Loucy (cell line): ENCODE results near the gene CTU2.

Experiments used
- H2AFZ ChIP-seq: fragments of 200-600 bp; sonication (generic); 2 replicates; pipeline ENCODE4 v1.6.0; 2016; ENCODE audit warnings: antibody characterized with exemption, mild to moderate bottlenecking, low read length, moderate library complexity
- H3F3A ChIP-seq: fragments of 200-600 bp; 2 replicates; pipeline ENCODE4 v1.6.0; 2016; ENCODE audit warnings: antibody characterized with exemption, low read depth, mild to moderate bottlenecking
- H3K27me3 ChIP-seq: fragments of 200-600 bp; sonication (generic); 2 replicates; pipeline ENCODE4 v1.6.1; 2014; ENCODE audit warnings: low read length, mild to moderate bottlenecking; ENCODE audit not compliant: insufficient read depth, poor library complexity, severe bottlenecking
- H3K36me3 ChIP-seq: fragments of 200-600 bp; sonication (generic); 2 replicates; pipeline ENCODE4 v1.6.1; 2016; ENCODE audit warnings: low read length; ENCODE audit not compliant: insufficient read depth
- H3K4me1 ChIP-seq: fragments of 200-600 bp; sonication (generic); 2 replicates; pipeline ENCODE4 v1.5.1; 2014; ENCODE audit warnings: low read length, mild to moderate bottlenecking; ENCODE audit not compliant: insufficient read depth, poor library complexity, severe bottlenecking
- H3K4me2 ChIP-seq: fragments of 200-600 bp; sonication (generic); 2 replicates; pipeline ENCODE4 v1.6.0; 2014; ENCODE audit warnings: antibody characterized with exemption, low read length, low read depth, mild to moderate bottlenecking; ENCODE audit not compliant: poor library complexity, severe bottlenecking
- H3K4me3 ChIP-seq: fragments of 200-600 bp; sonication (generic); 2 replicates; pipeline ENCODE4 v1.5.1; 2014; ENCODE audit warnings: low read length, mild to moderate bottlenecking, mixed read lengths; ENCODE audit not compliant: poor library complexity, severe bottlenecking
- H3K79me2 ChIP-seq: fragments of 200-600 bp; sonication (generic); 2 replicates; pipeline ENCODE4 v1.6.1; 2014; ENCODE audit warnings: low read length; ENCODE audit not compliant: insufficient read depth
- H3K9ac ChIP-seq: fragments of 200-600 bp; sonication (generic); 2 replicates; pipeline ENCODE4 v1.6.0; 2014; ENCODE audit warnings: mild to moderate bottlenecking, low read depth, low read length, moderate library complexity; ENCODE audit not compliant: poor library complexity, severe bottlenecking
- H3K9me2 ChIP-seq: fragments of 200-600 bp; sonication (generic); replicated peaks from 2 replicates; pipeline ENCODE4 v1.6.1; 2016; ENCODE audit warnings: low read depth, low read length, mixed read lengths
- H3K9me3 ChIP-seq: fragments of 200-600 bp; sonication (generic); 2 replicates; pipeline ENCODE4 v1.6.1; 2014; ENCODE audit warnings: mild to moderate bottlenecking, antibody characterized with exemption, low read length, low read depth; ENCODE audit not compliant: insufficient read depth
- H4K20me1 ChIP-seq: fragments of 200-600 bp; sonication (generic); 2 replicates; pipeline ENCODE4 v1.6.0; 2014; ENCODE audit warnings: antibody characterized with exemption, low read length, mild to moderate bottlenecking; ENCODE audit not compliant: insufficient read depth, poor library complexity, severe bottlenecking
- EZH2phosphoT487 ChIP-seq: fragments of 200-600 bp; IDR thresholded peaks from 2 replicates; pipeline ENCODE4 v1.6.1; 2018; ENCODE audit warnings: antibody characterized with exemption, mild to moderate bottlenecking, moderate library complexity, borderline replicate concordance
- TF ChIP-seq, protein P1 (sequence below): fragments of 200-600 bp; sonication (generic); conservative IDR thresholded peaks from 2 replicates; pipeline ENCODE4 v1.5.1; 2014; ENCODE audit warnings: mild to moderate bottlenecking, antibody characterized with exemption, low read length

The CTU2 gene

DNA sequence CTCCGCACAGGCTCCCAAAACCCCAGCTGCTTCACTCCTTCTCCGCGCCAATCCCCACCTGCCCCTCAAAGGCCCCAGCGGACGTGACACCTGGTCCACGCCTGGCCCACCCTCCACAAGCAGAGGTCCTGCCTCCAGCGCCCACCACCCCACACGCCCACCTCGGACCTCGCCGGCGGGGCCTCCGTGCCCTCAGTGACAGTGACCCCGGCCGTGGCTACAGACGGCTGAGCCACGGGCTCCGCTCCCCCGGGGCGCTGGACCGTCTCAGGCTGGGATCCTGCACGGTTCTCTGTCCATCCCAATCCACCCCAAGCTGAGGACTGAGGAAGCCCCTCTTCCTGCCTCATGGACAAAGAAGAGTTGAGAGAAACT, 53.7 kb downstream of the CTU2 start:
- H3K9ac ChIP-seq, result no peak overlapping the region
- H3K79me2 ChIP-seq, result peaks cover 49% of the 10 kb centered on the region; the same call in 1 of the 2 replicates
- H3K4me1 ChIP-seq, result no peaks in the 10 kb centered on the region
- no peaks in the 10 kb centered on the region for H3K9me3 ChIP-seq
- no peak overlapping the region for H3K4me2 ChIP-seq
- H2AFZ ChIP-seq, result no peak overlapping the region
- peaks cover 19% of the 10 kb centered on the region for H4K20me1 ChIP-seq
- no peaks in the 10 kb centered on the region for H3K27me3 ChIP-seq
- H3K9me2 ChIP-seq, result no peaks in the 10 kb centered on the region
- H3K36me3 ChIP-seq, result peaks cover 7% of the 10 kb centered on the region; the same call in 1 of the 2 replicates
- TF ChIP-seq EZH2phosphoT487, result no peak
- H3K4me3 ChIP-seq, result no peak overlapping the region
- no peaks in the 10 kb centered on the region for H3F3A ChIP-seq

DNA sequence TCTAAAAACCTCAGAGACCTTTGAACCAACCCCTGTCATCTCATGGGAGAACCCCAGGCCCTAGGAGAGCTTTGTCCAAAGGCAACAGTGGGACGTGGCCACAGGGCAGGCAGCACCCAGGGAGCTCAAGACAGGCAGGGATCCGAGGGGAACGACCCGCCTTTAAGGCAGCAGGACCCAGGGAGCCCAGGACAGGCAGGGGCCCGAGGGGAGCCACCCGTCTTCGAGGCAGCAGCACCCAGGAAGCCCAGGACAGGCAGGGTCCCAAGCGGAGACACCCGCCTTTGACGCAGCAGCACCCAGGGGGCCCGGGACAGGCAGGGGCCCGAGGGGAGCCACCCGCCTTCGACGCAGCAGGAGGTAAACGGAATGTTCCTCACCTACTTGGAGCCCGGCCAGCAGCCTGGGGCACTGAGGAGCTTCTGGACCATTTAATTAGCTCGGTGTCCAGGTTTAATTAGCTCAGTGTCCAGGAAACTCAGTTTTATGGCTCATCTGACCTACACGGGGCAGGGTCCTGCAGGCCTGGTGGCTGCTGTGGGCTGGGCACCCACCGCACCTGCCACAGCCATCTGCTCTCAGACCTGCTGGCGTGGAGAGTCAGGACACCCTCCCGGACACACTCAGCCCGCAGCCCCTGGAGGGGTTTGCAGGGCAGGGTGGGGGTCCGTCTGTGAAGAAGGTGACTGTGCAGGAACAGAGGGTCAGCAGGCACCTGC, 54.3 kb downstream of the CTU2 start:
- Histone ChIP-seq H3K36me3 (peaks cover 7% of the 10 kb centered on the region; the same call in 1 of the 2 replicates), H3K4me3 (no peak overlapping the region), H3K9me3 (no peaks in the 10 kb centered on the region), H3K79me2 (peaks cover 49% of the 10 kb centered on the region; the same call in 1 of the 2 replicates), H3K4me1 (no peaks in the 10 kb centered on the region), H3K9ac (no peak overlapping the region), H2AFZ (no peak overlapping the region), H3F3A (no peaks in the 10 kb centered on the region), H3K4me2 (no peak overlapping the region), H4K20me1 (peaks cover 20% of the 10 kb centered on the region), H3K9me2 (no peaks in the 10 kb centered on the region), H3K27me3 (no peaks in the 10 kb centered on the region)
- TF ChIP-seq EZH2phosphoT487, result no peak
- TF ChIP-seq, protein P1, sequence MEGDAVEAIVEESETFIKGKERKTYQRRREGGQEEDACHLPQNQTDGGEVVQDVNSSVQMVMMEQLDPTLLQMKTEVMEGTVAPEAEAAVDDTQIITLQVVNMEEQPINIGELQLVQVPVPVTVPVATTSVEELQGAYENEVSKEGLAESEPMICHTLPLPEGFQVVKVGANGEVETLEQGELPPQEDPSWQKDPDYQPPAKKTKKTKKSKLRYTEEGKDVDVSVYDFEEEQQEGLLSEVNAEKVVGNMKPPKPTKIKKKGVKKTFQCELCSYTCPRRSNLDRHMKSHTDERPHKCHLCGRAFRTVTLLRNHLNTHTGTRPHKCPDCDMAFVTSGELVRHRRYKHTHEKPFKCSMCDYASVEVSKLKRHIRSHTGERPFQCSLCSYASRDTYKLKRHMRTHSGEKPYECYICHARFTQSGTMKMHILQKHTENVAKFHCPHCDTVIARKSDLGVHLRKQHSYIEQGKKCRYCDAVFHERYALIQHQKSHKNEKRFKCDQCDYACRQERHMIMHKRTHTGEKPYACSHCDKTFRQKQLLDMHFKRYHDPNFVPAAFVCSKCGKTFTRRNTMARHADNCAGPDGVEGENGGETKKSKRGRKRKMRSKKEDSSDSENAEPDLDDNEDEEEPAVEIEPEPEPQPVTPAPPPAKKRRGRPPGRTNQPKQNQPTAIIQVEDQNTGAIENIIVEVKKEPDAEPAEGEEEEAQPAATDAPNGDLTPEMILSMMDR, result no peak

DNA sequence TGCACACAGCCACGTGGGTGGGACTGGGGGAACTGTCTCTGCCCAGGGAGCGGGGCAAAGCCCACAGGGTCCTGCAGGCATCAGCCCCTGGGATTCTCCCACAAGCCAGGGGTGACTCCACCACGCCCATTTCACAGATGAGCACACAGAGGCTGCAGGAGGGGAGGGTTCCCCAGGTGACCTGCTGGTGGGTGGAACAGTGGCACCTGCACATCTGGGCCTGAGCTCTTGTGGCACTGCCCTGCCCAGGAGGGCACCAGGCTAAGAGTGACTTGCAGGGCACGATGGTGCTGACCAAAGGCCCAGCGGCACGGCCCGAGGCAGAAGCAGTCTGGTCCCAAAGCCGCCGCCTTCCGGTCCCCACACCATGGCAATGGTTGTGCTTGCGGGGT, 54.8 kb downstream of the CTU2 start:
- H3K27me3 ChIP-seq, result no peaks in the 10 kb centered on the region

More for the DNA sequence above, 54.8 kb downstream of the CTU2 start:
- H3K9me3 ChIP-seq, result no peaks in the 10 kb centered on the region
- H2AFZ ChIP-seq, result no peak overlapping the region
- H3K36me3 ChIP-seq, result peaks cover 7% of the 10 kb centered on the region; the same call in 1 of the 2 replicates
- no peak for TF ChIP-seq EZH2phosphoT487
- TF ChIP-seq, protein P1, result no peak
- no peak overlapping the region for H3K9ac ChIP-seq
- no peaks in the 10 kb centered on the region for H3K4me1 ChIP-seq
- H3K9me2 ChIP-seq, result no peaks in the 10 kb centered on the region
- no peak overlapping the region for H3K4me3 ChIP-seq
- H4K20me1 ChIP-seq, result peaks cover 20% of the 10 kb centered on the region
- no peak overlapping the region for H3K4me2 ChIP-seq
- no peaks in the 10 kb centered on the region for H3F3A ChIP-seq
- H3K79me2 ChIP-seq, result peaks cover 54% of the 10 kb centered on the region; the same call in 1 of the 2 replicates
